Stimulated activated CD4-positive, alpha-beta T cell treated with anti-CD3 and anti-CD28 coated beads, Interleukin-2, amount 100 ng/mL, for 24 hours (primary cell): ENCODE measurements around the gene ZDHHC8.

Source experiments
- DNase-seq, 2 donors: peaks; one replicate each; pipeline ENCODE4 v3.0.0-alpha.2; 2020

The ZDHHC8 gene

DNA sequence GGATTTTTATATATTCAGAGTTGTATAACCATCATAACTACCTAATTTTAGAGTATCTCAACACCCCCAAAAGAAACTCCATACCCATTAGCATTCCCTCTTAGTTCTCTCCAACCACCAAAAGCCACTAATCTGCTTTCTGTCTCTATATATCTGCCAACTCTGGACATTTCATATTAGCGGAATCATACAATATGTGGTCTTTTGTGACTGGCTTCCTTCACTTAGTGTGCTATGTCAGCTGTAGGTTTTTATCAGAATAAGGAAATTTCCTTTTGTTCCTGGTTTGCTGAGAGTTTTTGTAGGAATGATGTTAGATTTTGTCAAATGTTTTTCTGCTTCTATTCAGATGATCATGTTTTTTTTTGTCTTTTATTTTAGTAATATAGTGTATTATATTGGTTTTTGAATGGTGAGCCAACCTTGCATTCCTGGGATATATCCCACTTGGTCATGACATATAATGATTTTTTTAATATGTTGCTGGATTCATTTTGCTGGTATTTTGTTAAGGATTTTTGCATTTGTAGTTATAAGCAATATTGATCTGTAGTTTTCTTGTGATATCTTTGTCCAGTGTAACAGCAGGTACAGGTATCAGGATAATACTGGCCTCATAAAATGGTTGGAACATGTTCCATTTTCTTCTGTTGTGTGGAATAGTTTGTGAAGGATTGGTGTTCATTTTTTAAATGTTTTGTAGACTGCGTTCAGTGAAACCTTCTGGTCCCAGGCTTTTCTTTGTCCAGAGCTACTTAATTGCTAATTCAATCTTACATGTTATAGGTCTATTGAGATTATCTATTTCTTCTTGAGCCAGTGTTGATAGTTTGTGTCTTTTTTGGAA, 34.8 kb upstream of the ZDHHC8 start:
- DNase-seq, result no peak

DNA sequence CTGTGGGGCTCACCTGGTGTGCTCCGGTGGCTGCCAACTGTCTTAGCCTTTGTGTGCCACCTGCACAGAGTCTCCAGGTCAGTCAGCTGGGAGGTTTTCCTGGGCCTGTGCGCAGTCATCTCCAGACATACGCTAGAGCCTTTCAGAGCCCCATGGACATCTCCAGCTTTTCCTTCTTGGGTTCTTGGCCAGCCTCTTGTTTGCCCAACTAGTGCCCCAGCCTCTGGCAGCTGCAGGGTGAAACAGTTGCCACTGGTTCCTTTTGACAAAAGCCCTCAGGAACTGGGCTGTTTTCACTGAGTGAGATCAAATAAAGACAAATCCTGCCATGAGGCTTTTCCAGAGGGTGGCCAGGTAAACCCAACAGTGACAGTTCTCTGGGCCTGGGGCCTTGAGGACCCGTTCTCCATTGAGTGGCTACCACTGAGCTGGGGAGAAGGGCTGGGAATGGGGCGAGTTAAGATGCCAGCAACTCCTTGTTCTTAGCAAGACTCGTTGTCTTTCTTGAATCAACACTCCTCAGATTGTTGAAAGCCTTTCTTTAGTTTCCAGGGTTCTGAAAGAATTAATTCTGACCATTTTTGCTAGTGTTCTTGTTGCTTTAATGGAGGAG, 32.4 kb upstream of the ZDHHC8 start:
- no peak for DNase-seq

DNA sequence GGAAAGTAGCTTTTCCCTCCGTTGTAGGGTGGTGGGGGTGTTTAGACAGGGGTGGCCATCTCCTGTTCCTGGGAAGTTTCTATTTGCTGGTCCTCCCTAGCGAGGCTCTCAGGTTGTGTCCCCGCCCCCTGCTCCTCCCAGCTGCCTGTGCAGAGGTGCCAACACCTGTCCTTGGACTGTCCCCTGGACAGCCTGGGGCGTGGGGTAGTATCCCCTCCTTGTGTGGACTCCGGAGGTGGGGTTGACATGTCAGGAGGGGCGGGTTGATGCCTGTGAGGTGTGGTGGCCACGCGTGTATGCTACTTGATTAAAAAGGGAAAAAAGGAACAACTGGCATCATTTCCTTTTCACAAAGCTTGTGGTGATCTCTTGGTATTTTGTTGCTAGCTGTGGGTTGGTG, 30.0 kb upstream of the ZDHHC8 start:
- DNase-seq, result no peak

DNA sequence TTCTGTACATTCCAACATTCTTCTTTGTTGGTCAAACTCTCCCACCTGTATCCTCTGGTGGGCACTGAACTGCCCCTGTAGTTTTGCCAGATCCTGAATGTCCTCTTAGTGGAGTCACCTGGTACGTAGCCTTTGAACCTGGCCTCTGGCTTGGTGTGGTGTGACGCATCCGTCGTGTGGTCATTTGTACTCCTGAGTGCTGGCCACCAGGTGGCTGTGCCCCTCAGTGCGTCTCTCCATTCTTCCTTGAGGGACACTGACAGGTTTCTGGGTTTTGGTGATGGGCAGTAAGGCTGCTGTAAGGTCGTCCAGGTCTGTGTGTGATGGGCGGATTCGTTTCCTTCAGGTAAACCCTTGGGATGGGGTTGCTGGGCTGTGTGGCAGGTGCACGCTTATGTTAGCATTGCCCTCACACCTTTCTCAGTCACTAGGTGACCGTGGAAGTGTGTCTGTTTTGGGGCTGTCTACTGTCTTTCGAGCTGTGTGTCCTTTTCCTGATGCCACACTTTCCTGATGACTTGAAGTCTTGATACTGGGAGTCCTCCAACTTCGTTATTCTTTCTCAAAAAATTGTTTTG, 29.3 kb upstream of the ZDHHC8 start:
- no peak for DNase-seq

DNA sequence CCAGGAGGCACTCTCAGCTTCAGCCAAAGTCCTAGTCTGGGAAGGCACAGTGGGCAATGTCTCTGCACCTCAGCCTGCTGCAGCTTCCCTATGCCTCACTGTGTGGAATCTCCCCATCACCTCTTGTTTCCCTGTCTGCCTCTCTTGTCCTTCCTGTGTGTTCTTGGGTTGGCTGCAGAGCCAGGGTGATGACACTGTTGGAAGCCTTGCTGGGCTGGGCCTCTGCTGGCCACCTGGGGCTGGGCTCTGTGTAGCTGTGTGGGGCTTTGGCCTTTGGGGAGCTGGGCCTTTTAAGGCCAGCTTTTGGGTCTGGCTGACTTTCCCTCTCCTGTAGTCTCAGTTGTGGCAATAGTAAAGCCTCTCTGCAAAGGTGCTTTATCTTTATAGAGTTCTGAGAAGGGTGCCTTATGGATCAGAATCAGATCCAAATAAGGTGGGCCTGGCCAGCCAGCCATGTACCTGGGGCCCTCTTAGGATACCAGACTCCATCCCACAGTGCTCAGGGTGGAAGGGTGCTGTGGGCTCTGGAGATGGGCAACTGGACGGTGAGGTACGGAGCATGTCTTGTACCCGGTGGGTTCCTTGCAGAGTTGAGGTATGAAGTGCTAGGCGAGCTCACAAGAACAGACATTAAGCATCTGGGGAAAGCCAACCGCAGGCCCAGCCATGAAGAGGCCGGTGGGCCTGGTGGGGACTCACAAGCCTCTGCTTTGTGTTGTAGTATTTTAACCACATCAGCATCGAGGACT, 26.0 kb upstream of the ZDHHC8 start:
- DNase-seq, result no peak

DNA sequence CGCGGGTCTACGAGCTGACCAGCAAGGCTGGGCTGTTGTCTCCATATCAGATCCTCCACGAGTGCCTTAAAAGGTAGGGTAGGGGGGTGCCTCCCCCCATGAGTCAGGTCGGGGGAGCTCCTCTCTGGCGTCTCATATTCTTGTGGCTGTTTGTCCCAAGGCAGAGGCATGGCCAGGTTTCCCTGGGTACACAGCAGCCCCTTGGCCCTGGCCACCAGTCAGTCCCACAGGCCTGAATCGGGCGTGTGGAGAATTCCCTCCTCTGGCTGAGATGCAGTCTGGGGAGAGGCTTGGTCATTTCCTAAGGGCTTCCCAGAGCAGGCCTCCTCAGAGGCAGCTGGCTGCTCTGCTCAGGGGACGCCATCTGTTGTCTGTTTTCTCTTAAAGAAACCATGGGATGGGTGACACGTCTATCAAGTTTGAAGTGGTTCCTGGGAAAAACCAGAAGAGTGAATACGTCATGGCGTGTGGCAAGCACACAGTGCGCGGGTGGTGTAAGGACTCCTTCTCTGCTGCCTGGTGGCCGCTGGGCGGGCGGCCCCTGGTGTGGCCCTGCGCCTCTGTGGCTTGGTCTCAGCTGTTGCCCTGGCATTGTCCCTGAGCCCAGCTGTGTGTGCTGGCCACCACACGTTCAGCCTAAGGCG, 25.3 kb upstream of the ZDHHC8 start:
- DNase-seq, result no peak

DNA sequence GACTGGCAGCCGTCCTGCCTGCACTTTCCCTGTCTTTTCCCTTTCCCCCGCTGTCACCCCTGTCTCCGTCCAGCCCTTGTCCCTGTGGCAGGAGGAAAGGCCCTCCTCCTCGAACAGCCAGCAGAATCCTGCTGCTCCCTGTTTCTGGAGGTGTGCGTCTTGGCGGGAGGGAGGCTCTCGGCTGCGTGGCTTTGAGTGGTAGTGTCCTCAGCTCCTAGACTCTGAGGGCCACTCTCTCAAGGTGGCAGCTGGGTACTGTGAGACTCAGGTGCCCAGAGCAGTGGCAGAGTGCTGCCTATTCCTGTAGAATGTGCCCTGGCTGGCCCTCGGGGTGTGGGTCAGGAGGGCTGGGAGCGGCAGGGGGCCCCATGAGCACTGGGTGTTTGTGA, 24.8 kb upstream of the ZDHHC8 start:
- no peak for DNase-seq

DNA sequence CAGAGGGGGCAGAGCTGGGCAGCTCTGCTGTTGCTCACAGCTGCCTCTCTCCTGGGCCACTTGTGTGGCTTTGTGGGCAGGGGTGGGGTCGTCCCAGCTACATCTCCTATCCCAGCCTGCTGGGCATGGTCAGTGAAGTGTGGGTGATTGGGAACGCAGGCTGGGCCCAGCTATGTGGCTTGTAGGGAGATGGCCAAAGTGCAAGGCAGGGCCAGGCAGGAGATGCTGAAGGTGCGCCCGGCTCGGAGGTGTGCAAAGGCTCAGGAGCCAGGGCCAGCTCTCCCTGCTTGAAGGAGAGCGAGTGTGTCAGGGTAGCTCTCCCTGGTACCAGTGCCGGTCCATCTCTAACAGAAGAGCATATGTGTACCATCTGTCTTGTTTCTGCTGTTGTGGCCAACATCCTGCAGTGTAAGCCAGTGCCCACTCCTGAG, 24.1 kb upstream of the ZDHHC8 start:
- no peak for DNase-seq

DNA sequence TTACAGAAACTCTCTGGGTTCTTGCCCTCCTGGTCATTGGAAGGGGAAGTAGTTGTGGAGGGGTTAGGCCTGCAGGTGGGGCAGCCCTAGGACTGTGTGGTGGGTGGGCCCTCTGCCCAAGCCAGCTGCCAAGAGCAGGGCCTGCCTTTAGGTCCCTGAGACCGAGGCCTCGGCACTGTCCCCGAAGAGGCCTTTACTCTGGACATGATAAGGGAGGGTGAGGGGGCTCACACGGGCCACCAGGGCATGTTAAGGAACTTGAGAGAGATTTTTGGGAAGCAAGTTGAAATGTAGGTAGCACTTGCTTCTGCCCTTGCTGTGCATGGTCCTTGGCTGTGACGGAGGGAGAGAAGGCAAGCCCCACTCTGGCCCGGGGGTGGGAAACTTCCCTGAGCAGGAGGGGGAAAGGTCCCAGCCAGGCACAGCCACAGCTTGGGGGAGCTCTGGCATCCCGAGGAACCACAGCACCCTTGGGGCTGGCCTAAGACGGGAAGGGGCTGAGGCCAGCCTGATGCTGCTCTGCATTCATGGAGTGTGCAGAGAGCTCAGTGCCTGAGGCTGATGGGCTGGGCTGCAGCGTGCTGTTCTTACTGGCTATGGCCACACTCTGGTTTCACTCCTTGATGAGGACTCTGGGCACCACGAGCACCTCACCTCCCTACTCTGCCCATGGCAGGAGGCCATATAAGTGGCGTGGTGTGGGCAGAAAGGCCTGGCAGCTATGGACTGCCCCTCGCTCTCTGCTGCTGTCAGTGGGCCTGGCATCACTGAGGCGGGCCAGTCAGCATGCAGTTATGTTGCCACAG, 23.4 kb upstream of the ZDHHC8 start:
- DNase-seq, result no peak

DNA sequence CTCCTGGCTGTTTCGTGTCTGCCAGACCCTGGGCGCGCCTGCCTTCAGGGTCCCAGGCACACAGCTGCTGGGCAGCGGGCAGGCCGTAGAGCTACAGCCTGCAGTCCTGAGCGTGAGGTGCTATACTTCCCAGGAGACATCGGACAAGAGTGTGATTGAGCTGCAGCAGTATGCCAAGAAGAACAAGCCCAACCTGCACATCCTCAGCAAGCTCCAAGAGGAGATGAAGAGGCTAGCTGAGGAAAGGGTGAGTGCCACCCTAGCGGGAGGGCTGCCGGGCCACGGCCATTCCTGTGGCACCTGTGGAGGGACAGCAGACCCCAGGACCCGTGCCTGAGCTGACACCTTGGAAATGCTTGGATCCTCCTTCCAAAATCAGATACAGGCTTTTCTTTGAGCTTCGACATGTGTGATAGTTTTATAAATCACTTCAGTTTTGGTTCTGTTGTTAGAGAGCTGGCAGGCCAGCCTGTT, 22.8 kb upstream of the ZDHHC8 start:
- no peak for DNase-seq

DNA sequence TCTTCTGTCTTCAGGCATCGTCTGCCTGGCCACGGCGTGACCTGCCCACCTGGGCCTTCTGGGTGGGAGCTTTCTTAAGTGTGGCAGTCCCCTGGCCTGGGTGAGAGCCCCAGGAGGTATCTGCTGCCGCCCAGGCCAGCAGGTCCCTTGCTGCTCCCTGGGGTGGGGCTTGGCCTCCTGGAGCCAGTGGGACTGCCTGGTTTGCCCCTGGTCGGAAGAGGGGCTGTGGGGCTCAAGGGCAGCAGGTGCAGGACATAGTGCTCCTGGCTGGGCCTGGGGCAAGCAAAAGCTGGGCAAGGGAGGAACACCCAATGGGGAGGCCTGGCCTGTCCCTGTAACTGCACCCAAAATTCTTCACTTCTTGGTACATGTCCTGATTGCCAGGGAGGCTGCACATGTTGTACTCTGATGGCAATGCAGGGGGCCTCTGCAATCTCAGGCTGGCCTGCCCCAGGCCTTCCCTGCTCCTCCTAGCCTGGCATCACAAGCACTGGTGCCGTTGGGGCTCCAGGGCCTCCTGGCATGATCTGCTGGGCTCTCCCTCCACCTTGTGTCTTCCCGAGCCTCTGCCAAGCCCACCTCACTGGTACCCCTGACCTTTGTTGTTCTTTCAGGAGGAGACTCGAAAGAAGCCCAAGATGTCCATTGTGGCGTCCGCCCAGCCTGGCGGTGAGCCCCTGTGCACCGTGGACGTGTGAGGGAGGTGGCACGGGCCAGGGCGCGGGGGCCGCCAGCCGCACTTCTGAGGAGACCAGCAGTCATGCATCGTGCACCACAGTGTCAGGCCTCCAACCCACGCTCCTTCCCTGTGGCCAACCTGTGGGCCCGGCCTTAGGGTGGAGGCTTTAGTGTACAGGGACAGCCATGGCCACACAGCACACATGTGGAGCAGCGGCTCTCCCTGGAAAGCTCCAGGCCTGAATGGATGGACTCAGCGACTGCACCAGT, 21.9 kb upstream of the ZDHHC8 start:
- no peak for DNase-seq

DNA sequence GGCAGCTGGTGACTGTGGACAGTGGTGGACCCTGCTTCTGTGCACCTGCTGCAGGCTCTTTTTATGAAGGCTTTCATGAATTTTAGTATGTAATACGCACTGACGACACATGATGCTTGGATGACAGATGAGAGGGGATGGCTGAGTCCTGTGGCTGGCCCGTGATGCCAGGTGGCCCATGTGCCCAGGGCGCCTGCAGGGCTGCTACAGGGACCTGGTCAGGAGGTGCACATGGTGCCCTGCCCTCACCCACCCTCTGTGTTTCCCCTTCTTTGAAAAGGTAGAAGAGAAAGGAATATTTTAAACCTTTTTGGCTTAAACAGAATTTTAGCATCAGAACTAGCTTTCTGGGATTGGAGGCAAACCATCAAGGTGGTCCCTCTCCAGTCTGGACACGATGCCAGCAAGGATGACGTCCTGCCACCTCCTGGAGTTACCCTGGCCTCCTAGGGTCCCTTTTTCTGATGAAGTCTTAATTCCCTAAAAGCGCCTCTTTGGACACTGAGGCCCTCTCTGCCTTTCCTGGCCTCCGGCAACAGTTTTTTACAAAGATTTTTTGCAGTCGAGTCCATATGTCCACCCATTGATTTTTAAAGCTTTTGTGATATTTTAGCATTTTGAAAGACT, 21.1 kb upstream of the ZDHHC8 start:
- DNase-seq, result no peak

DNA sequence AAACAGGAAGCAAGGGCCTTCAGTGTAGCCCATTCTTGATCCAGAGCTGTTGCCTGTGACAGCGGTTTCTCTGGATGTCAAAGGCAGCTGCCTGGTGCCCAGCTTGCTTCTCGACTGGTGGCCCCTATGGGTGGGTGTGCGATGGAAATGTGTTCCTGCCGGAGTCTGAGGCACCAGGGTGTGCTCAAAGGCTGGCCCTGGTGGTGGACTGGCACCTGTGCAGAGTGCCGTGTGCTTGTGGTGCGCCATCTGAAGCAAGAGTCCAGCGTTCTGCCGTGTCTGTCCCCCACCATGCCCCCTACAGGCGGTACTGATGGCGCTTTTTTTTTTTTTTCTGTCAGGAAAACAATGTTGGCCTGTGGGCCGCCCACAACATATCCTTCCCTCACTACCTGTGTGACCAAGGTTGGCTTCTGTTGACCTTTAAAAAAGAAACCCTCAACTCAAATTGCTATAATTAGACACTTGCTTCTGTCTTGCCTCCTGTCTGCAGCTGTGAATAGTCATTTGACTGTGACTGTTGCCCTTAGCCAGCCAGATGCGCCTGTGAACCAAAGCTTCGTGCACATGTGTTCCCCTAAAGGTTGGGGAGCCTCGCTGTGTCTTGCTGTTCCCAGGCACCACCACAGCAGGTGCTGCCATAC, 20.4 kb upstream of the ZDHHC8 start:
- peak in 1 of 2 donors; percentile 47 for DNase-seq

DNA sequence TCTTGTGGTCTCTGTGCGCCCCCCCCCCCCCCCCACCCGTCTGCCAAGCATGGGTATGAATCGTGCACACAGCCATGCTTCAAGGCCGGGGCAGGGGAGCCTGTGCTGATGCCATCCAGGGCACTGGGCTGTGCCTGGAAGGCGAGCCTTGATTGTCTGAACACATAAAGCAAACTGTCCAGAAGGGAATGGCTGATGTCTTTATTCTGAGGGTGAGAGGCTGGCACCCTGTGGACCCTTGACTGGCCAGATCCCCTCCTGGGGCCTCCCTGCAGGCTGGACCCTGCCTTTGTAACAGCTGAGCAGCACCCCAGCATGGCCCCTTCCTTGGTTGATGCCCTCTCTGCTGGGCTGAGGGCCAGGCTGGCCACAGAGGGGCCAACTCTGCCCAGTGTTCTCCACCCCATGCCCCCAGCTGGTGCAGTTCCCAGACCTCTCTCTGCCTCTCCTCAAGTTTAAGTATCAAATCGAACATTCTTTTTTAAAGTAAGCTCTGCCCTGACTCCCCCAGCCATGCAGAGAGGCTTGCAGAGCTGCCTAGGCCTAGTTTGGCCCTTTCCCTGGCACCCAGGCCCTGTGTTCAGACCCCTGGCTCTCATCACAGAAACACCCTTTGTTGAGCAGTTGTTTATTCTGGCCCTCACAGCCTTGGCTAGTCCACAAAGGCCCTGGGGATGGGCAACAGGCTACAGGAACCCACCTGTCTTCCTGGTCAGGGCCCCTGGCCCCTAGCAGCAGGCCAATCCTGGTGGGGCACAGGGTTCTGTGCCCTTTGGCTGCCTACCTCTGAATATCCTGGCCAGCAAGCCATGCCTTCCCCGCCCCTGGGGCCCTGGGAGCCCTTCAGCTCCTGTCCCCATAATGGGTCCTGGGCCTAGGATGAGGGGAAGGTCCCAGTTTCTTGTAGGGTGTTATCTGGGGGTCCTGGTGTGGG, 19.6 kb upstream of the ZDHHC8 start:
- no peak for DNase-seq

DNA sequence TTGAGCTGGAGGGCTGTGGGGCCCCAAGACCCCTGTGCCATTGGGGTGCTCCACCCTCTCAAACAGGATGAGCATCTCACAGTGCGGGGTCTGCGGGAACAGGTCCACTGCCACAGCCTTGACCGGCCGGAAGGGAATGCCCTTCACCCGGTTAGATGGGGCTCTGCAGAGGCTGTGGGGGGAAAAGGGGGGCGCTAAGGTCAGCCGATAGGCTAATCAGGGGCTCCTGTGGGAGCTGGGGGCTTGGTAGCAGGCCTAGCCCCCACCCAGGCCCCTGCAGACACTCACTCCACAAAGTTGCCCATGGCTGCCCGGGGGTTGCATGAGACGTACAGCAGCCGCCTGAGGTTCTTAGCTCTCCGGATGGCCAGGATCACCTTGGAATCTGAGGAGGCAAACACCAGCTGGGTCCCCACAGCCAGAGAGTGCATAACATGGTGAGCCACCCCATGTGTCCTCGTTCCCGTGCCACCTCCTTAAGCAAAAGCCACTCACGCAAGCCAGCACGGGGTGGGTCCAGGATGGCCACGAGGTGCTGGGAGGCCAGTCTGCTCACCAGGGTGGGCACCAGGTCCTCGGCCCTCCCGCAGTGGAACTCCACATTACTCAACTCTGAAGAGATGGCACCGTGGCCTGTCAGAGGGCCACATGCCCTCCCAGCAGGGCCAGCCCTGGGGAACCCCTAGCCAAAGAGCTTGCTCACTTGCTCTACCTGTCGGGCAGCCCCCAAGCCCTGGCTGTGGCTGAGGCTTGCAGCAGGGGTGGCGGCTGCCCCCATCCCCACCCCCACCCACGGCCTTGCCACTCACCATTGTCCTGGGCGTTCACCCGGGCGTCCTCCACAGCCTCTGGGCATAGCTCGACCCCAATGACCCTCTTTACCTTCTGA, 18.7 kb upstream of the ZDHHC8 start:
- DNase-seq, result no peak

DNA sequence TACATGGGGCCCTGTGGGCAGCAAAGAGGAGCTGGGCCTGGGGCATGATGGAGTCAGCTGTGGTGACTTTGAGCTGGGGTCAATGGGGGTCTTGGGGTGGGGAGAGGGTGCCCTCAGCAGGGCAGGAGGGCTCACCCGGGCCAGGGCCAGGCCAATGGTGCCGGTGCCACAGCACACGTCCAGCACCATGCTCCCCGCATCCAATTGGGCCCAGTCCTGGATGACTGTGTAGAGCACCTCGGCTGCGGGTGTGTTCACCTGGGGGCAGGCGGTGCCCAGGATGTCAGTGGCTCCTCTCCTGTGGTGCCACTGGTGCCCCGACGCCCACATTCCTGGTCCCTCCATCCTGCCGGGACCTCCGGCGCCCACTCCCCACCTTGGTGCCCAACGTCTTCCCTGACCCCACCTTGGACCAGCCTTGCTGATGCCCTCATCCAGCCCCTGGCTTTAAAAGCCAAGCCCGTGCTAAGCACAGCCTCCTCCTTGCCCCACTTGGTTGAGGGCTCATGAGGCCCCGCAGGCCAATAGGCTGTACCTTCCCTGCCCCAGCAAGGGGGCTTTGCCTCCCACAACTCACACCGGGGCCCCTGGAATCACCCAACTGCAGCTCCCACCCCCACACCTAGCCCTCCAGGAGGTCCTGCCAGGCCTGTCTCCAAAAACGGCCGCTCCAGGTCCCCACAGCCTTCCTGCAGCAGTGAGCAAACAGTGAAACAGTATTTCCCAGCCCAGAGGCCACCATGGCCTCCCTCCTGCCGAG, 17.9 kb upstream of the ZDHHC8 start:
- no peak for DNase-seq
